Measurements from ENCODE around the gene MFAP3.

DNA sequence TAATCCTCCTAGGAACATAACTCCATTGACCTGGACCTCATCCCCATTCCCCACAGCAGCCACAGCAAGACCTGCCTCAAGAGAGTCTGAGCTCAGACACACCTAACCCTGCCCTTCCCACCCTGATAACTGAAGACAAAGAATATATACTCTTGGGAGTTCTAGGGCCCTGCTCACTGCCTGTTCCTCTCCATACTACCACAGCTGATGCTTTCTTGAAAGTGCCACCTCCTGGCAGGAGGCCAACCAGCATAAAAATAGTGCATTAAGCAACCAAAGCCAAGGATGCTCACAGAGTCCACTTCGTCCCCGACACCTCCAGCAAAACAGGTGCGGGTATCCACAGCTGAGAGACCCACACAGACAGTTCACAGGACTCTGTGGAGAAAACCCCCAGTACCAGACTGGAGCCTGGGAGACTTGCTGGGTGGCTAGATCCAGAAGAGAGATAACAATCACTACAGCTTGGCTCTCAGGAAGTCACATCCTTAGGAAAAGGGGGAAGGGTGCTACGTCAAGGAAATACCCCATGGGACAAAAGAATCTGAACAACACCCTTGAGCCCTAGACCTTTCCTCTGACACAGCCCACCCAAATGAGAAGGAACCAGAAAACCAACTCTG, 23.6 kb upstream of the MFAP3 start:
- TF ChIP-seq, protein P1, sequence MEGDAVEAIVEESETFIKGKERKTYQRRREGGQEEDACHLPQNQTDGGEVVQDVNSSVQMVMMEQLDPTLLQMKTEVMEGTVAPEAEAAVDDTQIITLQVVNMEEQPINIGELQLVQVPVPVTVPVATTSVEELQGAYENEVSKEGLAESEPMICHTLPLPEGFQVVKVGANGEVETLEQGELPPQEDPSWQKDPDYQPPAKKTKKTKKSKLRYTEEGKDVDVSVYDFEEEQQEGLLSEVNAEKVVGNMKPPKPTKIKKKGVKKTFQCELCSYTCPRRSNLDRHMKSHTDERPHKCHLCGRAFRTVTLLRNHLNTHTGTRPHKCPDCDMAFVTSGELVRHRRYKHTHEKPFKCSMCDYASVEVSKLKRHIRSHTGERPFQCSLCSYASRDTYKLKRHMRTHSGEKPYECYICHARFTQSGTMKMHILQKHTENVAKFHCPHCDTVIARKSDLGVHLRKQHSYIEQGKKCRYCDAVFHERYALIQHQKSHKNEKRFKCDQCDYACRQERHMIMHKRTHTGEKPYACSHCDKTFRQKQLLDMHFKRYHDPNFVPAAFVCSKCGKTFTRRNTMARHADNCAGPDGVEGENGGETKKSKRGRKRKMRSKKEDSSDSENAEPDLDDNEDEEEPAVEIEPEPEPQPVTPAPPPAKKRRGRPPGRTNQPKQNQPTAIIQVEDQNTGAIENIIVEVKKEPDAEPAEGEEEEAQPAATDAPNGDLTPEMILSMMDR (IDR thresholded peaks at IDR 0.05): no peak
- no peak for TF ChIP-seq POLR2A (IDR thresholded peaks at IDR 0.05)

Measured in lower leg skin (tissue), 3 donors.